RWPE2 (cell line): Measurements from ENCODE around the gene COPS2.

Experiments
- ATAC-seq: fragments of 200-7000 bp; cut with Tn5 transposase; 3 replicates; pipeline ENCODE4 v1.9.1; 2021; ENCODE audit warnings: low read depth
- DNase-seq: peaks from one replicate; pipeline ENCODE4 v3.0.0-alpha.2; 2020; ENCODE audit warnings: low spot score
- H3K27ac ChIP-seq: fragments of 450-650 bp; 2 replicates; pipeline ENCODE4 v1.5.1; 2017; ENCODE audit warnings: mild to moderate bottlenecking; ENCODE audit not compliant: poor library complexity, severe bottlenecking
- H3K27me3 ChIP-seq: fragments of 250-450 bp; sonication (Bioruptor Pico); 2 replicates; pipeline ENCODE4 v1.5.1; 2021; ENCODE audit warnings: mild to moderate bottlenecking, moderate library complexity; ENCODE audit not compliant: insufficient read depth, poor library complexity, severe bottlenecking
- H3K36me3 ChIP-seq: fragments of 250-450 bp; sonication (Bioruptor Pico); 2 replicates; pipeline ENCODE4 v1.5.1; 2020; ENCODE audit warnings: low read depth, mild to moderate bottlenecking, moderate library complexity
- H3K4me1 ChIP-seq: fragments of 250-450 bp; sonication (Bioruptor Pico); 2 replicates; pipeline ENCODE4 v1.5.1; 2021; ENCODE audit warnings: mild to moderate bottlenecking, moderate library complexity; ENCODE audit not compliant: insufficient read depth, poor library complexity, severe bottlenecking
- H3K4me3 ChIP-seq: fragments of 250-450 bp; sonication (Bioruptor Pico); 2 replicates; pipeline ENCODE4 v1.5.1; 2021; ENCODE audit warnings: mild to moderate bottlenecking, moderate library complexity; ENCODE audit not compliant: severe bottlenecking
- H3K9me3 ChIP-seq: fragments of 250-450 bp; sonication (Bioruptor Pico); 2 replicates; pipeline ENCODE4 v1.5.1; 2021; ENCODE audit warnings: mild to moderate bottlenecking, moderate library complexity; ENCODE audit not compliant: severe bottlenecking
- CTCF ChIP-seq: fragments of 450-650 bp; IDR thresholded peaks from one replicate; pipeline ENCODE4 v1.5.1; 2017; ENCODE audit warnings: mild to moderate bottlenecking, moderate library complexity; ENCODE audit not compliant: poor library complexity, severe bottlenecking

The COPS2 gene

DNA sequence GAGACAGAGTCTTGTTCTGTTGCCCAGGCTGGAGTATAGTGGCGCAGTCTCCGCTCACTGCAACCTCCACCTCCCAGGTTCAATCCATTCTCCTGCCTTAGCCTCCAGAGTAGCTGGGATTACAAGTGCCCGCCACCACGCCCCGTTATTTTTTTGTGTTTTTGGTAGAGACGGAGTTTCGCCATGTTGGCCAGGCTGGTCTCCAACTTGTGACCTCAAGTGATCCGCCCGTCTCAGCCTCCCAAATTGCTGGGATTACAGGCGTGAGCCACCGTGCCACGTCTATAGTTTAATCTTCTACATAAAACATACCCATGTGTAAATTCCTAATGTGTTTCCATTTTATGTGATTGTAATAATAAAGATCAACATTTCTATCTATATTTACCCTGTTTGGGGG is 16.4 kb upstream of the COPS2 start:
- Histone ChIP-seq H3K27me3 (no peaks in the 10 kb centered on the region), H3K9me3 (no peaks in the 10 kb centered on the region), H3K27ac (no peak overlapping the region), H3K4me3 (no peak overlapping the region), H3K4me1 (peaks cover 21% of the 10 kb centered on the region), H3K36me3 (peaks cover 13% of the 10 kb centered on the region; the same call in 1 of the 2 replicates)
- DNase-seq, result no peak
- TF ChIP-seq CTCF, result no peak
- no peak for ATAC-seq

DNA sequence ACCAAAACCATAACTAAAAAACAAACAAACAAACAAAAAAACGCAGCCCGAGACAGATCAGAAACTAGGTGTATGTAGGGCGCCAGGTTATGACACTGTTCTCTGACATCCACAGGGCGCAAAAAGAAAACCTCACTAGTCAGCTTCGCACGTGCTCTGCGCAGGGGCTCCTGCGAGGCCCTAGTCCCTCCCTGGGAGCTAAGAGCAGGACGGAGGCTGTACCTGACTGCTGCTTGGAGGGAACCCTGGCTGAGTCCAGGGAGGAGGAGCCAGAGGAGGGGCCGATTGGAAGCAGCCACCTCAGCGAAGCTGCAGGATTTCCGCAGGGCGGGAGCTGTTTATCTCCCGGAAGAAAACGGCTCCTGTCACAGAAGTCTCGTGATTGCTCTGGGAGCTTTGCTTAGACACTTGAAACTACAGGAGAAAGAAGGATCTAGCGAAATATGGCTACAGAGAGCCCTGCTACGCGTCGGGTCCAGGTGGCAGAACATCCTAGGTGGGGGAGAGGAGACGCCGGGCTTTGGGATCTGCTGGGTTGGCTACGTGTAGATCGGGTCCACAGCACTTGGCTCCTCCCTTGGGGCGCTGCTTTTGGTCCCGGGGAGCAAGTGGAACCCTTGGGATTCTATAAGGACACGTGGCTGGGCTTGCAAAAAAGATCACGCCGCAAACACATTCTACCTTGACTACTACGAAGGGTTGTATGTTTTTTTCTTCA is 14.6 kb upstream of the COPS2 start, which contains the start of gene GALK2:
Gene GALK2 (plus strand): TSS at position 368 of the 718 bp plus-strand sequence. CDS start 76 bp downstream, at position 444.
- Histone ChIP-seq H3K27ac (peak within 1 kb of the TSS; percentile 41), H3K36me3 (0 out of 2 replicates have a peak, but pooled peaks cover 9% of the 10 kb centered on the region), H3K4me1 (peaks cover 21% of the 10 kb centered on the region), H3K27me3 (no peaks in the 10 kb centered on the region), H3K9me3 (no peaks in the 10 kb centered on the region), H3K4me3 (peak within 1 kb of the TSS; percentile 60)
- ATAC-seq (peak; percentile 100), DNase-seq (peak; percentile 95)
- no peak for TF ChIP-seq CTCF

DNA sequence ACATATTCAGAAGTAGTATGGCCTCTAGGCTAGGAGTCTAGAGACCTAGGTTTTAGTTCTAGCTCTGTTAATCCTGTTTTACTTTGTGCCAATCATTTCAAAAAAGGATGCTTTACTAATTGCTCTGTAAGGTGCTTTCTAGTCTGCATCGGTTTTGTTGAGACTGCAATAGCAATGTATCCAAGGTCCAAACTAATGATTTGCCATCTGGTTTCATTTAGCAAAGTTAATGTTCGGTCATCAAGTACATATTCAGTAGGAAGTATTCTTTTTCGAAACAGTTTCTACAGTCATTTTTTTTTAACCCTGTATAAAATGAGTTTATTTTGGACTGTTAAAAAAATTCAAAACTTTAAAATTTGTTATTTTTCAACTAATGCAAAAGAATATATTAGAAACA is 12.6 kb upstream of the COPS2 start:
- peaks cover 30% of the 10 kb centered on the region for H3K4me1 ChIP-seq
- ATAC-seq (no peak), DNase-seq (no peak)
- no peak for TF ChIP-seq CTCF
- H3K9me3 ChIP-seq, result no peaks in the 10 kb centered on the region
- no peak overlapping the region for H3K27ac ChIP-seq
- H3K27me3 ChIP-seq, result no peaks in the 10 kb centered on the region
- no peak overlapping the region for H3K4me3 ChIP-seq
- H3K36me3 ChIP-seq, result peaks cover 5% of the 10 kb centered on the region

GRCh38 chr15:49164865-49165264 is 9.5 kb upstream of the COPS2 start:
- peaks cover 17% of the 10 kb centered on the region for H3K4me1 ChIP-seq
- ATAC-seq (no peak), DNase-seq (no peak)
- H3K27ac ChIP-seq, result no peak overlapping the region
- peaks cover 18% of the 10 kb centered on the region for H3K36me3 ChIP-seq
- H3K9me3 ChIP-seq, result no peaks in the 10 kb centered on the region
- TF ChIP-seq CTCF, result no peak
- no peak overlapping the region for H3K4me3 ChIP-seq
- H3K27me3 ChIP-seq, result no peaks in the 10 kb centered on the region

- peaks cover 11% of the 10 kb centered on the region for H3K4me1 ChIP-seq
- H3K36me3 ChIP-seq, result peaks cover 18% of the 10 kb centered on the region
- DNase-seq (no peak), ATAC-seq (peak; percentile 69)
- no peak for TF ChIP-seq CTCF
- no peak overlapping the region for H3K4me3 ChIP-seq
- H3K27me3 ChIP-seq, result no peaks in the 10 kb centered on the region
- H3K27ac ChIP-seq, result no peak overlapping the region
- H3K9me3 ChIP-seq, result no peaks in the 10 kb centered on the region
Measured at GRCh38 chr15:49163678-49164077, 8.3 kb upstream of the COPS2 start.
